Liver (tissue), 9 donors: ENCODE results near the gene ZNF439. TPM values are rescaled to one million over a fixed set of nuclear protein-coding genes. Genes with fewer than 3 reads are reported as not detected.
A peak's percentile ranks its signal among the peaks of the same experiment; 100 is the strongest.
"Not testable (repeated sequence)": the region's sequence is repeated elsewhere in the genome, so short reads cannot be mapped to it uniquely, and the experiment has no call there.

ENCODE experiments used
- DNase-seq: peaks from one replicate; pipeline ENCODE4 v3.0.0-alpha.2; 2017; ENCODE audit warnings: low spot score
- H3K27ac ChIP-seq, 2 donors: one replicate each; pipeline ENCODE4 v1.7.0; 2013; ENCODE audit warnings: inconsistent platforms in 2 of 2, low read length in 2 of 2, control low read depth in 1 of 2, low read depth in 1 of 2, mild to moderate bottlenecking in 1 of 2
- H3K27me3 ChIP-seq, 4 donors: one replicate each; pipeline versions ENCODE4 v1.6.1 to v1.7.0; 2013; ENCODE audit warnings: low read length in 3 of 4, inconsistent platforms in 1 of 4, mild to moderate bottlenecking in 1 of 4, moderate library complexity in 1 of 4; ENCODE audit not compliant: control insufficient read depth in 4 of 4, insufficient read depth in 4 of 4
- H3K36me3 ChIP-seq, 4 donors: one replicate each; pipeline versions ENCODE4 v1.6.1 to v1.7.0; 2013; ENCODE audit warnings: low read length in 3 of 4, mild to moderate bottlenecking in 3 of 4, low read depth in 1 of 4, moderate library complexity in 1 of 4; ENCODE audit not compliant: control insufficient read depth in 4 of 4, insufficient read depth in 3 of 4
- H3K4me1 ChIP-seq, 4 donors: one replicate each; pipeline versions ENCODE4 v1.6.1 to v1.7.0; 2013; ENCODE audit warnings: low read length in 3 of 4, mild to moderate bottlenecking in 3 of 4, moderate library complexity in 1 of 4; ENCODE audit not compliant: control insufficient read depth in 4 of 4, insufficient read depth in 4 of 4
- H3K4me3 ChIP-seq, 3 donors: one replicate each; pipeline versions ENCODE4 v1.6.1 to v1.7.0; 2013; ENCODE audit warnings: low read length in 3 of 3, control low read depth in 1 of 3, low read depth in 1 of 3, mild to moderate bottlenecking in 1 of 3
- H3K9ac ChIP-seq, 2 donors: one replicate each; pipeline ENCODE4 v1.7.0; 2013; ENCODE audit warnings: low read length in 2 of 2, mild to moderate bottlenecking in 2 of 2, moderate library complexity in 2 of 2, control low read depth in 1 of 2, low read depth in 1 of 2
- H3K9me3 ChIP-seq, 4 donors: one replicate each; pipeline versions ENCODE4 v1.6.1 to v1.7.0; 2013; ENCODE audit warnings: low read length in 3 of 4; ENCODE audit not compliant: control insufficient read depth in 4 of 4
- ATF3 ChIP-seq: IDR thresholded peaks from 2 replicates; pipeline ENCODE4 v1.6.1; 2016; ENCODE audit warnings: antibody characterized with exemption
- CTCF ChIP-seq: fragments of 150-350 bp; IDR thresholded peaks from 2 replicates; pipeline ENCODE4 v1.5.1; 2017; ENCODE audit warnings: improper control_type of control experiment, low read depth, low read length; ENCODE audit not compliant: missing input control
- EGR1 ChIP-seq, 2 donors: IDR thresholded peaks; 2 replicates each; pipeline ENCODE4 v1.6.1; 2016 to 2018; ENCODE audit warnings: antibody characterized with exemption in 2 of 2, low read depth in 2 of 2
- FOXA1 ChIP-seq: IDR thresholded peaks from 2 replicates; pipeline ENCODE4 v1.6.1; 2016; ENCODE audit warnings: antibody characterized with exemption
- FOXA2 ChIP-seq: IDR thresholded peaks from 2 replicates; pipeline ENCODE4 v1.6.1; 2016; ENCODE audit warnings: antibody characterized with exemption
- GABPA ChIP-seq, 2 donors: IDR thresholded peaks in 1 of 2; conservative IDR thresholded peaks in 1 of 2; 2 replicates each; pipeline ENCODE4 v1.6.1; 2016; ENCODE audit warnings: antibody characterized with exemption in 2 of 2, mild to moderate bottlenecking in 1 of 2, moderate library complexity in 1 of 2
- HNF4G ChIP-seq: IDR thresholded peaks from 2 replicates; pipeline ENCODE4 v1.6.1; 2016; ENCODE audit warnings: antibody characterized with exemption
- JUND ChIP-seq, 2 donors: IDR thresholded peaks; 2 replicates each; pipeline ENCODE4 v1.6.1; 2016; ENCODE audit warnings: antibody characterized with exemption in 2 of 2
- RAD21 ChIP-seq, 2 donors: IDR thresholded peaks; 2 replicates each; pipeline ENCODE4 v1.6.1; 2016; ENCODE audit warnings: antibody characterized with exemption in 2 of 2, mild to moderate bottlenecking in 2 of 2
- REST ChIP-seq: IDR thresholded peaks from 2 replicates; pipeline ENCODE4 v1.6.1; 2016; ENCODE audit warnings: antibody characterized with exemption, mild to moderate bottlenecking
- SP1 ChIP-seq: IDR thresholded peaks from 2 replicates; pipeline ENCODE4 v1.6.1; 2018; ENCODE audit warnings: antibody characterized with exemption, mild to moderate bottlenecking
- TAF1 ChIP-seq: conservative IDR thresholded peaks from 2 replicates; pipeline ENCODE4 v1.6.1; 2016; ENCODE audit warnings: antibody characterized with exemption, mild to moderate bottlenecking
- YY1 ChIP-seq: IDR thresholded peaks from 2 replicates; pipeline ENCODE4 v1.6.1; 2016; ENCODE audit warnings: antibody characterized with exemption, mild to moderate bottlenecking
- ZBTB33 ChIP-seq: IDR thresholded peaks from 2 replicates; pipeline ENCODE4 v1.6.1; 2016; ENCODE audit warnings: antibody characterized with exemption
- WGBS: extraction: QIAGEN DNeasy Blood & Tissue Kit; methylation state at CpG from one replicate; pipeline ENCODE4 v1.1.7; 2013; 5-methylcytosine and 5-hydroxymethylcytosine counted together
- polyA plus RNA-seq, 2 donors: library from polyadenylated mRNA; stranded (reverse) in 1 of 2; unstranded in 1 of 2; fragments of 200-250 nt in 1 of 2; fragments of >200 nt in 1 of 2; fragmentation: Nextera tagmentation in 1 of 2; extraction: Ambion mirVana in 1 of 2; gene quantifications; one replicate each; pipeline versions ENCODE4 v1.2.1 to v1.2.3, GENCODE V29; 2013 to 2015
- total RNA-seq, 2 donors: library from RNA; depleted of rRNA; stranded (reverse); fragments of >200 nt; gene quantifications; one replicate each; pipeline ENCODE4 v1.2.3, GENCODE V29; 2014
- donor health status: healthy.
- donor health status: healthy.
- donor health status: healthy.
- donor health status: healthy.
- donor health status: healthy.

ZNF439 gene
- total and polyA plus RNA-seq, 4 donors = 0.33 to 2.4 (median 1.3) TPM

- H3K27ac ChIP-seq = no peak overlapping the region
- H3K4me3 ChIP-seq = no peak overlapping the region
- WGBS = 78% methylated on average over 1 of the region's 1 CpG
- TF ChIP-seq FOXA2 = no peak
- TF ChIP-seq FOXA1 = no peak
- no peak for TF ChIP-seq EGR1 (IDR thresholded peaks at IDR 0.05; ENCODE audit: low read depth in 2 of 2)
- no peak for TF ChIP-seq CTCF
- TF ChIP-seq TAF1 = no peak
- TF ChIP-seq REST = no peak
- no peak for TF ChIP-seq ZBTB33
- TF ChIP-seq ATF3 = no peak
- no peak for TF ChIP-seq HNF4G
- no peak for TF ChIP-seq YY1
- TF ChIP-seq GABPA (IDR thresholded peaks at IDR 0.05 in 1 of 2, conservative IDR thresholded peaks at IDR 0.05 in 1 of 2) = no peak
- no peak for TF ChIP-seq JUND (IDR thresholded peaks at IDR 0.05)
- no peak for TF ChIP-seq SP1
- no peaks in the 10 kb centered on the region for H3K27me3 ChIP-seq
- peaks cover 0 to 1% (median 0%) of the 10 kb centered on the region in 4 donors for H3K36me3 ChIP-seq
- no peak overlapping the region for H3K9ac ChIP-seq
- no peaks in the 10 kb centered on the region for H3K4me1 ChIP-seq
- peaks cover 4 to 23% (median 11%) of the 10 kb centered on the region in 4 donors for H3K9me3 ChIP-seq
- no peak for DNase-seq
Observed at GRCh38 chr19:11873762-11874161, 25.2 kb downstream of the ZNF439 start.

GRCh38 chr19:11879687-11880266, 31.3 kb downstream of the ZNF439 start:
- TF ChIP-seq RAD21 (IDR thresholded peaks at IDR 0.05) = peak; percentile 14 to 41
- DNase-seq = peak; percentile 44
- not testable (repeated sequence) for H3K9ac ChIP-seq, H3K36me3 ChIP-seq, H3K4me3 ChIP-seq, H3K9me3 ChIP-seq, H3K27me3 ChIP-seq, H3K4me1 ChIP-seq, H3K27ac ChIP-seq
- 77% methylated on average over 16 of the region's 16 CpGs for WGBS
